ENCODE results near the gene BCL2L12.

DNA sequence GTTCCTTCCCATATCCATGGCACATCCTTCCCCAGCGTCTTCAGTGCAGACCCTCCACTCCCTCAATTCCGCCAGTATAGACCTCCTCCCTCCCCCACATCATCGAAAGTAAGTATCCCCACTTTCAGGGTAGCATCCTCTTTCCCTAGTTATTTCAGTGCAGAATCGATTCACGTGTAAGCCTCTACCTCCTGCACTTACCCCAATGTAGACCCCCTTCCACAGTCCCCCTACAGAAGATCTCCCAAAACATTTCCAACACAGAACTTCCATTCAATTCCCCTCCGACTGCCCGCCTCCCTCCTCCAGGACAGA lies 740 bp upstream of the BCL2L12 start:
- TF ChIP-seq POLR2AphosphoS5 (IDR thresholded peaks at IDR 0.05; ENCODE audit: low read depth, low read length): no peak
- TF ChIP-seq, protein P1, sequence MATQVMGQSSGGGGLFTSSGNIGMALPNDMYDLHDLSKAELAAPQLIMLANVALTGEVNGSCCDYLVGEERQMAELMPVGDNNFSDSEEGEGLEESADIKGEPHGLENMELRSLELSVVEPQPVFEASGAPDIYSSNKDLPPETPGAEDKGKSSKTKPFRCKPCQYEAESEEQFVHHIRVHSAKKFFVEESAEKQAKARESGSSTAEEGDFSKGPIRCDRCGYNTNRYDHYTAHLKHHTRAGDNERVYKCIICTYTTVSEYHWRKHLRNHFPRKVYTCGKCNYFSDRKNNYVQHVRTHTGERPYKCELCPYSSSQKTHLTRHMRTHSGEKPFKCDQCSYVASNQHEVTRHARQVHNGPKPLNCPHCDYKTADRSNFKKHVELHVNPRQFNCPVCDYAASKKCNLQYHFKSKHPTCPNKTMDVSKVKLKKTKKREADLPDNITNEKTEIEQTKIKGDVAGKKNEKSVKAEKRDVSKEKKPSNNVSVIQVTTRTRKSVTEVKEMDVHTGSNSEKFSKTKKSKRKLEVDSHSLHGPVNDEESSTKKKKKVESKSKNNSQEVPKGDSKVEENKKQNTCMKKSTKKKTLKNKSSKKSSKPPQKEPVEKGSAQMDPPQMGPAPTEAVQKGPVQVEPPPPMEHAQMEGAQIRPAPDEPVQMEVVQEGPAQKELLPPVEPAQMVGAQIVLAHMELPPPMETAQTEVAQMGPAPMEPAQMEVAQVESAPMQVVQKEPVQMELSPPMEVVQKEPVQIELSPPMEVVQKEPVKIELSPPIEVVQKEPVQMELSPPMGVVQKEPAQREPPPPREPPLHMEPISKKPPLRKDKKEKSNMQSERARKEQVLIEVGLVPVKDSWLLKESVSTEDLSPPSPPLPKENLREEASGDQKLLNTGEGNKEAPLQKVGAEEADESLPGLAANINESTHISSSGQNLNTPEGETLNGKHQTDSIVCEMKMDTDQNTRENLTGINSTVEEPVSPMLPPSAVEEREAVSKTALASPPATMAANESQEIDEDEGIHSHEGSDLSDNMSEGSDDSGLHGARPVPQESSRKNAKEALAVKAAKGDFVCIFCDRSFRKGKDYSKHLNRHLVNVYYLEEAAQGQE (IDR thresholded peaks at IDR 0.05; ENCODE audit: insufficient read depth in 1 of 2, low read depth in 2 of 2, low read length in 2 of 2): no peak

Measured in PFSK-1 (cell line).